22Rv1 (cell line): Measurements from ENCODE around the gene NPDC1.

Source experiments
- CTCF ChIP-seq: fragments of 450-650 bp; IDR thresholded peaks from 2 replicates; pipeline ENCODE4 v1.5.1; 2017; ENCODE audit warnings: mild to moderate bottlenecking
- ZFX ChIP-seq: fragments of 450-650 bp; IDR thresholded peaks from 2 replicates; pipeline ENCODE4 v1.6.1; 2017; ENCODE audit warnings: antibody characterized with exemption, borderline replicate concordance

GRCh38 chr9:137014776-137015539 is 31.0 kb downstream of the NPDC1 start:
- no peak for TF ChIP-seq CTCF
- TF ChIP-seq ZFX, result no peak
